ENCODE measurements around the gene THOC5.
A peak's percentile ranks its signal among the peaks of the same experiment; 100 is the strongest.

THOC5 gene

DNA sequence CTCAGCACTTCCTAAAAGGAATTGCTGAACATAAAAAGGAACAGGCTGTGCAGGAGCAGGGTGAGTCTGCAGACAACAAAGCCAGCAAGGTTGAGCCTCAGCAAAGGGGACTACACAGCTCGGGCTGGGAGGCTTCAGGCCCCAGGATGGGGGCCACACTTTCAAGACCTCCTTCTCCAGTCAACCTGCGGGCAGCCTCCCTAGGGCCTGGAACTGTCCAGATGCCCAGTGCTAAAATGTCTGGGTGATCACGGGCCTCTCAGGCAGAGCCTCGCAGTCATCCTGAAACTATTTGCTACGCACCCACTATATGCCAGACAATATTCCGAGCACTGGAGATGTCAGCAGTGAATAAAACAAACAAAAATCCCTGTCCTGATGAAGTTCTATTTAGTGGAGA lies 77.4 kb downstream of the THOC5 start:
- DNase-seq (ENCODE audit: low spot score) = no peak

DNA sequence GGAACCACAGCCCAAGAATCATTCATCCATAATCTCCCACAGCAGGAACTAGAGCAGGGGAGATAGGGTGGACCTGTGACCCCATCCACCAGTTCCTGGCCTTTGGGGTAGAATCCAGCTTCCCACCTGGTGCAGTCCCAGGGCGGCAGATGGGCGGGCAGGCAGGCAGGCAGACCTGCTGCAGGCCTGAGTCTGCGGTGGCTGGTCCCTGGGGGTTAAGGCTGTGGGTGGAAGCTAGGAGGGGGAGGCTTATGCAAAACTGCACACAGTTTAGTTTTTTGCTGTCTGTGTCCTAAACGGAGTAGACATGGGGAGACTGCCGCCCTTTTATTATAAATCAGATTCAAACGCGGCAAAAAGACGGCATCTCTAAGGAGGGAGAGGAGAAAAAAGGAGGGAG lies 78.0 kb downstream of the THOC5 start:
- no peak for DNase-seq (ENCODE audit: low spot score)

DNA sequence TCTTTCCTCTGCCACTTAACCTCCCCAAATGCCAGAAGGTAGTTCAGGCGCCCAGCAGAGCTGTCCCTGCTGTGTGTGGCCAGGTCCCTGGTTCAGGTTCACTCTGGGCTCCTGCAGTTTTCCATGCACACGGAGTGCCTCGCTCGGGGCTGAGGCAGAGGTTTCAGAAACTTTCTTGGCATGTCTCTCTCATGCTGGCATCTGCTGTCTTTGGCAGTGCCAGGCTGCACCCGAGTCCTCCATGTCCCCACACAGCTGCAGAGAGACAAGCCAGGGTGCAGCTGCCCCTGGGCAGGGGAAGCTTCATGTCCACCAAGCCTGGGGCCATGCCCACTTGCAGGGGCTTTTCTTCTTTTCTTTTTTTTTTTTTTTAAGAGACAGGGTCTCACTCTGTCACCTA lies 80.6 kb downstream of the THOC5 start:
- DNase-seq (ENCODE audit: low spot score) = no peak

DNA sequence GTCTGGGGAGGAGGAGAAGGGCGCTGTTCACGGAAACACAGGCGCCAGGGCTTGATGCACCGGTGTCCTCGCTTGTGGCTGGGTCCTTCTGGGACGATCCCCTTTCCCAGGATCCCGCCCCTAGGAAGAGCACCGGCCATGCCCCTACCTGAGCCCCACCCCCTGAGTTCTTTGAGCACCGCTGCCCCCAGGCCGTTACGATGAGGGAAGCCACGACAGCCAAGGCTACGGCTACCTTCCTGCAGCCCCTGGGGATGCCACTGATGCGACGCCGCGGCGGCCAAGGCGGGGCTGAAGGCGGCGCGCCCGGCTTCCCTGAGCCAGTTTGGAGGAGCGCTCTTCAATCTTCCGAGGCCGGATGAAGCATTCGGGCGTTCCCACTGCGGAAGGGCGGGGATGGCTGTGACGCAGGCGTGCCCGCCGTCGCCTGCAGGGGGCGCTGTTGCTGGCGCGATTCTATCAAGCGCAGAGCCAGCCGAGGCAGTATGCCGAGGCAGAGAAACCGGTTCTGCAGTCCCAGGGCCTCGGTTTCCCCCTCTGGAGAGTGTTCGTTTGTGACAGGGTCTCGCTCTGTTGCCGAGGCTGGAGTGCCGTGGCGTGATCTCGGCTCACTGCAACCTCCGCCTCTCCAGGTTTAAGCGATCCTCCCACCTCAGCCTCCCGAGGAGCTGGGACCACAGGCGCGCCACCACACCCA lies 83.2 kb downstream of the THOC5 start:
- DNase-seq (ENCODE audit: low spot score) = no peak

DNA sequence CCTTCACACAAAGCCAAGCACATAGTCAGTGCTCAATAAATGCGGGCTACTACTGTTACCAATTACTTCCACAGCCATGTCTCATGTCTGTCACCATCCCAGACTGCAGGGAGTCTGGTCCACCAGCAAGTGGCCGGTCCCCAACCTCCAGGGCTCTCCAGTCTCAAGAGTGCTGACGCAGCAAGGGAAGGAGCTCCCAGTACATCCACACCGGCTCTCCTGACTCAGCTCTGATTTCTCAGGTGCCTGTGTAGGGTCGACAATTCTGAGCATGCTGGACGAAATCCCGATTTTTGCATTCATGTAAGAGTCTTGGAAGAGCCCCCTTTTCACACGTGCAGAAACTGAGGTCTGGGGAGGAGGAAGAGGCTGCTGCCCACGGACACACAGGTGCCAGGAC lies 83.8 kb downstream of the THOC5 start:
- DNase-seq (ENCODE audit: low spot score) = no peak

DNA sequence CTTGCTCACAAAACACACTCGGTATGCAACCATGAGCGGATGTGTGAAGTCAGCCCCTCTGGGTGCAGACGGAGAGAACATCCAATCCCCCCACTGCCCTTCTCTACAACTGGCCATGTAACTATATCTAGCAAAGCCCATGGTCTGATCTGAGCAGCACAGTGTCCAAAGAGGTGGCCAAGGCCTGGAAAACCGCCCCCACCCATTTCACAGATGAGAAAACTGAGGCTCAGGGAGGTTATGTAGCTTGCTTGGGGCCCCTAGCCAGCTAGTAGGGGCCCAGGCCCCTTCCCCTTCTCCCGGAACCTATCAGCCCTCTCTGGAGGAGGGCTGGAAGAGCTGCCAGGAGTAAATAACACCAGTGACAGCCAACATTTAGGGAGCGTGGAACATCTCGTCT lies 89.0 kb downstream of the THOC5 start:
- DNase-seq (ENCODE audit: low spot score) = no peak

DNA sequence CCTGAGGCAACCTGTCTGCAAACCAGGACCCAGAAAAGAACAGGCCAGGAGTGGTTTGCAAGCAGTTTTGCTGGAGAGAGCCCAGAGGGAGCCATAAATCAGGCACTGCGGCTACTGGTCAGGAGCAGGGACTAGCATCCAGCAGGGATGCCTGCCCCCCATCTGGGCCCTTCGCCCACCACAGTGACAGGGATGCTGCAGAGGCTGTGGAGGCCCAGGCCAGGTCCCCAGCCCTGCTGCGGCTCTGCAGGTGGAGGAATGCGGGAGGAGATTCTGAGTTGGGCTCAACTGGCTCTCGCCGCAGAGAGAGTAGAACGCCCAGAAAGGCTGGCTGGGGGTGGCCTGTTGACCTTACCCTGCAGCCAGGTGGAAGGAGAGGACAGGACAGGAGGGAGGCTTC lies 89.9 kb downstream of the THOC5 start:
- DNase-seq (ENCODE audit: low spot score) = no peak

DNA sequence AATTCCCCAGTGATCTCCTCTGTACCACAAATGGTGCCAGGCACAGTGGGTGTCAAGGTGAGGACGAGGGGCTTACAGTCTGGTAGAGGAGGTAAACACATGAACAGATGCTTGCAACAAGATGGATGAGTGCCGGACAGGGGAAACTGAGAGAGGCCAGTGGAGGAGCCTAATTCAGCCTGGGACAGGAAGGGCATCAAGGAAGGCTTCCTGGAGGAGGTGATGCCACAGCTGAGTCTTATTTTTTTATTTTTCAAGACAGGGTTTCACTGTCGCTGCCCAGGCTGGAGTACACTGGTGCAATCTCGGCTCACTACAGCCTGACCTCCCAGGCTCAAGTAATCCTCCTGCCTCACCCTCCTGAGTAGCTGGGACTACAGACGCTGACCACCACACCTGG lies 92.3 kb downstream of the THOC5 start:
- DNase-seq (ENCODE audit: low spot score) = no peak

DNA sequence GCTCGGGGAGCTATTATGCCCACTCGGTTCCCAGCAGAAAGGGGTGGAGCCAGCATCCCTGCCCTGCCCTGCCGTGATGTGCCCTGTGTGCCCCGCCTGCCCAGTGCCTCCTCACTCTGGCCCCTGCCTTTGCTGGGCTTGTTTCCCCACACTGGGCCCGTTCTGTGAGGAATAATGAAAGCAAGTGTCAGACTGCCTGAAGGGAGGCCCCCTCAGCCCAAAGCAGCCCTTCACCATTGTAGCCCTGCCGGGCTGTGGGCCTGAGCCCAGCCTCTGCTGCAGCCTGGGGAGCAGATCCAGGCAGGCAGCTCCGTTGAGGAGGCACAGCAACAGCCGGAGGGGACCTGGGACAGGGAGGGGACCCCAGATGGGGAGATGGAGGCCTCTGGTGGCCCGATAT lies 93.8 kb downstream of the THOC5 start:
- DNase-seq (ENCODE audit: low spot score) = no peak

DNA sequence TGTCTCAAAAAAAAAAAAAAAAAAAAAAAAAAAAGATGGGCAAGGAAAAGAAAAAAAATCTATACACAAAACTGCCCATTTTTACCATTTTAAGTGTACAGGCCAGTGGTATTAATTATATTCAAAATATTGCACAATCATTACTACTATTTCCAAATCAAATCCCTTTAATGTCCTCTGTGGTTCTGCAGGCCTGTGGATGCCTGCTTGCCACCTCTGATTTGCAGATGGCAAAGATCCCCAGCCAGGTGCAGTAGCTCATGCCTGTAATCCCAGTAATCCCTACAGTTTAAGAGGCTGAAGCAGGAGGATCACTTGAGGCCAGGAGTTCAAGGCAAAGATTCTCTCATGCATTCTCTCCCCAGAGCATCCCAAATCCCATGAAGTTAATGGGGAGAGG lies 95.0 kb downstream of the THOC5 start:
- no peak for DNase-seq (ENCODE audit: low spot score)

DNA sequence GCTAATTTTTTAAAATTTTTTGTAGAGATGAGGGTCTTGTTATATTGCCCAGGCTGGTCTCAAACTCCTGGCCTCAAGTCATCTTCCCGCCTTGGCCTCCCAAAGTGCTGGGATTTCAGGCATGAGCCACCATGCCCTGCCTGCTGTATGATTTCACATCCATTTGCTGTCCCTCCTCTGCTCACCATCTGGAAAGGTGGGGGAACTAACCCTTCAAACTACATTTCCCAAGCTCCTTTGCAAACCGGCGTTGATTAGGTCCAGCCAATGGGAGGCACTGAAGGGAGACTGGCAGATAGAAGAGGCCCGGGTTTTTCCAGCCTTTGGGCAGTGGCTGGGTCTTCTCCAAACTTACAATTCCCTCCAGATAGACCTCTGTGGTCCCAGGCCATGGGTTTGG lies 95.8 kb downstream of the THOC5 start:
- DNase-seq (ENCODE audit: low spot score) = peak; percentile 79

DNA sequence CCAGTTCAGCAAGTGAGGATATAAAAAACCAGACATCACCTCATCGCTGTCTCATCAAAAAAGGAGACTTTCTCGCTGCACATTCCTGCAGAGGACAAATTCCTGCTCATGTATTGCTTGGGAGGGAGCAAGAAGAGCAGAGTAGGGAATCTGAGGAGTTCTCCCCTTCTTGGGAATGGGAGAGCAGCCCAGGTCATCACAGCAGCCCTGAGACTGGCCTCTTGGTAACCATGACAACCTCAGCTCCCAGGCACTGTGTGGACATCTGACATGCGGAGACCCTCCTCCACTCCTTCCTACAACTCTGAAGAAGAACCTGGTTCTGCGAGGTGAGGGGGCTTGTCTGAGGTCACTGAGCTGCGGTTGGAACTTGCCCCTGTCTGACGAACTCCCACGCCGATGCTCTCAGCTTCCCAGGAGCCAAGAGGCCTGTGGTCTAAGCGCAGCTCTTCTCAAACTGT lies 97.3 kb downstream of the THOC5 start:
- peak; percentile 68 for DNase-seq (ENCODE audit: low spot score)

Data from SK-N-DZ (cell line).